ENCODE results near the gene REX1BD.

GRCh38 chr19:18605196-18605545 is 16.6 kb downstream of the REX1BD start:
- TF ChIP-seq CTCF (IDR thresholded peaks at IDR 0.05), result no peak
- no peak for TF ChIP-seq POLR2A (IDR thresholded peaks at IDR 0.05)
